Esophagus squamous epithelium (tissue), 4 donors: ENCODE data around the gene PHOSPHO1.

Source experiments
- CTCF ChIP-seq, 6 experiments: fragments of 450-650 bp in 4 of 6; fragments of 200-600 bp in 2 of 6; sonication (generic) in 2 of 6; IDR thresholded peaks; one replicate each; pipeline ENCODE4 v1.5.1; 2016 to 2019; ENCODE audit warnings: antibody characterized with exemption in 6 of 6, mild to moderate bottlenecking in 4 of 6, moderate library complexity in 4 of 6
- POLR2A ChIP-seq, 4 donors: fragments of 450-650 bp; IDR thresholded peaks; one replicate each; pipeline ENCODE4 v1.6.1; 2017; ENCODE audit warnings: antibody characterized with exemption in 4 of 4, mild to moderate bottlenecking in 4 of 4, moderate library complexity in 3 of 4

GRCh38 chr17:49180303-49180702, 50.3 kb downstream of the PHOSPHO1 start:
- no peak for TF ChIP-seq POLR2A (IDR thresholded peaks at IDR 0.05)
- peak; percentile 63 to 79 (median 70) for TF ChIP-seq CTCF (IDR thresholded peaks at IDR 0.05)
